ENCODE measurements around the gene MAST4. TPM values are rescaled to one million over a fixed set of nuclear protein-coding genes. Genes with fewer than 3 reads are reported as not detected.

MAST4 gene
- total and polyA plus RNA-seq, 2 of the 8 experiments (the other 6 are each of a cell fraction or from before 2014, with no cell fraction given) = 1.5 to 2.6 TPM

DNA sequence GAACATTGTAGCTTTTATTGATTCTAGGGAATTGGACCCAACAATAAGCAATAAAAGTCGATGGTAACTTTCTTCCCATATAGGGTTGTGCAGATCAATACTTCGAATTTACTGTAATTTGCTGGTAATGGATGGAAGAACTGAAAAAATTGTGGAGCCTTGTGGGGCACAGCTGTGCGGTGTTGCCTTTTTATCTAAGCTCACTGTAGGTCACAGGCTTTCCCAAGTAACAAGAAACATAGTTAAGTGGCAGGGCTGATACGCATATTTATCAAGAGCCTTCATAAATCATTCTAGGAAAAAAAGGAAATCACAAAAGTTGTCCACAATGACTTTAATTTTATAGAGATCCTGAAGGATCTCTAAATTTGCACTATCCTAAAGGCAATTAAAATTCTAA is 292.9 kb downstream of the MAST4 start (continued):
- TF ChIP-seq, protein P1, sequence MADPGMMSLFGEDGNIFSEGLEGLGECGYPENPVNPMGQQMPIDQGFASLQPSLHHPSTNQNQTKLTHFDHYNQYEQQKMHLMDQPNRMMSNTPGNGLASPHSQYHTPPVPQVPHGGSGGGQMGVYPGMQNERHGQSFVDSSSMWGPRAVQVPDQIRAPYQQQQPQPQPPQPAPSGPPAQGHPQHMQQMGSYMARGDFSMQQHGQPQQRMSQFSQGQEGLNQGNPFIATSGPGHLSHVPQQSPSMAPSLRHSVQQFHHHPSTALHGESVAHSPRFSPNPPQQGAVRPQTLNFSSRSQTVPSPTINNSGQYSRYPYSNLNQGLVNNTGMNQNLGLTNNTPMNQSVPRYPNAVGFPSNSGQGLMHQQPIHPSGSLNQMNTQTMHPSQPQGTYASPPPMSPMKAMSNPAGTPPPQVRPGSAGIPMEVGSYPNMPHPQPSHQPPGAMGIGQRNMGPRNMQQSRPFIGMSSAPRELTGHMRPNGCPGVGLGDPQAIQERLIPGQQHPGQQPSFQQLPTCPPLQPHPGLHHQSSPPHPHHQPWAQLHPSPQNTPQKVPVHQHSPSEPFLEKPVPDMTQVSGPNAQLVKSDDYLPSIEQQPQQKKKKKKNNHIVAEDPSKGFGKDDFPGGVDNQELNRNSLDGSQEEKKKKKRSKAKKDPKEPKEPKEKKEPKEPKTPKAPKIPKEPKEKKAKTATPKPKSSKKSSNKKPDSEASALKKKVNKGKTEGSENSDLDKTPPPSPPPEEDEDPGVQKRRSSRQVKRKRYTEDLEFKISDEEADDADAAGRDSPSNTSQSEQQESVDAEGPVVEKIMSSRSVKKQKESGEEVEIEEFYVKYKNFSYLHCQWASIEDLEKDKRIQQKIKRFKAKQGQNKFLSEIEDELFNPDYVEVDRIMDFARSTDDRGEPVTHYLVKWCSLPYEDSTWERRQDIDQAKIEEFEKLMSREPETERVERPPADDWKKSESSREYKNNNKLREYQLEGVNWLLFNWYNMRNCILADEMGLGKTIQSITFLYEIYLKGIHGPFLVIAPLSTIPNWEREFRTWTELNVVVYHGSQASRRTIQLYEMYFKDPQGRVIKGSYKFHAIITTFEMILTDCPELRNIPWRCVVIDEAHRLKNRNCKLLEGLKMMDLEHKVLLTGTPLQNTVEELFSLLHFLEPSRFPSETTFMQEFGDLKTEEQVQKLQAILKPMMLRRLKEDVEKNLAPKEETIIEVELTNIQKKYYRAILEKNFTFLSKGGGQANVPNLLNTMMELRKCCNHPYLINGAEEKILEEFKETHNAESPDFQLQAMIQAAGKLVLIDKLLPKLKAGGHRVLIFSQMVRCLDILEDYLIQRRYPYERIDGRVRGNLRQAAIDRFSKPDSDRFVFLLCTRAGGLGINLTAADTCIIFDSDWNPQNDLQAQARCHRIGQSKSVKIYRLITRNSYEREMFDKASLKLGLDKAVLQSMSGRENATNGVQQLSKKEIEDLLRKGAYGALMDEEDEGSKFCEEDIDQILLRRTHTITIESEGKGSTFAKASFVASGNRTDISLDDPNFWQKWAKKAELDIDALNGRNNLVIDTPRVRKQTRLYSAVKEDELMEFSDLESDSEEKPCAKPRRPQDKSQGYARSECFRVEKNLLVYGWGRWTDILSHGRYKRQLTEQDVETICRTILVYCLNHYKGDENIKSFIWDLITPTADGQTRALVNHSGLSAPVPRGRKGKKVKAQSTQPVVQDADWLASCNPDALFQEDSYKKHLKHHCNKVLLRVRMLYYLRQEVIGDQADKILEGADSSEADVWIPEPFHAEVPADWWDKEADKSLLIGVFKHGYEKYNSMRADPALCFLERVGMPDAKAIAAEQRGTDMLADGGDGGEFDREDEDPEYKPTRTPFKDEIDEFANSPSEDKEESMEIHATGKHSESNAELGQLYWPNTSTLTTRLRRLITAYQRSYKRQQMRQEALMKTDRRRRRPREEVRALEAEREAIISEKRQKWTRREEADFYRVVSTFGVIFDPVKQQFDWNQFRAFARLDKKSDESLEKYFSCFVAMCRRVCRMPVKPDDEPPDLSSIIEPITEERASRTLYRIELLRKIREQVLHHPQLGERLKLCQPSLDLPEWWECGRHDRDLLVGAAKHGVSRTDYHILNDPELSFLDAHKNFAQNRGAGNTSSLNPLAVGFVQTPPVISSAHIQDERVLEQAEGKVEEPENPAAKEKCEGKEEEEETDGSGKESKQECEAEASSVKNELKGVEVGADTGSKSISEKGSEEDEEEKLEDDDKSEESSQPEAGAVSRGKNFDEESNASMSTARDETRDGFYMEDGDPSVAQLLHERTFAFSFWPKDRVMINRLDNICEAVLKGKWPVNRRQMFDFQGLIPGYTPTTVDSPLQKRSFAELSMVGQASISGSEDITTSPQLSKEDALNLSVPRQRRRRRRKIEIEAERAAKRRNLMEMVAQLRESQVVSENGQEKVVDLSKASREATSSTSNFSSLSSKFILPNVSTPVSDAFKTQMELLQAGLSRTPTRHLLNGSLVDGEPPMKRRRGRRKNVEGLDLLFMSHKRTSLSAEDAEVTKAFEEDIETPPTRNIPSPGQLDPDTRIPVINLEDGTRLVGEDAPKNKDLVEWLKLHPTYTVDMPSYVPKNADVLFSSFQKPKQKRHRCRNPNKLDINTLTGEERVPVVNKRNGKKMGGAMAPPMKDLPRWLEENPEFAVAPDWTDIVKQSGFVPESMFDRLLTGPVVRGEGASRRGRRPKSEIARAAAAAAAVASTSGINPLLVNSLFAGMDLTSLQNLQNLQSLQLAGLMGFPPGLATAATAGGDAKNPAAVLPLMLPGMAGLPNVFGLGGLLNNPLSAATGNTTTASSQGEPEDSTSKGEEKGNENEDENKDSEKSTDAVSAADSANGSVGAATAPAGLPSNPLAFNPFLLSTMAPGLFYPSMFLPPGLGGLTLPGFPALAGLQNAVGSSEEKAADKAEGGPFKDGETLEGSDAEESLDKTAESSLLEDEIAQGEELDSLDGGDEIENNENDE (IDR thresholded peaks at IDR 0.05; ENCODE audit: insufficient replicate concordance, low read length) = no peak
- no peak for TF ChIP-seq POU5F1 (IDR thresholded peaks at IDR 0.05; ENCODE audit: low read depth, low read length)
- TF ChIP-seq EZH2 (IDR thresholded peaks at IDR 0.05; ENCODE audit: low read depth, low read length, severe bottlenecking) = no peak
- TF ChIP-seq YY1 (IDR thresholded peaks at IDR 0.05; ENCODE audit: low read depth, low read length) = no peak

Measured in H1 (cell line).